Stomach smooth muscle (tissue), 2 donors: ENCODE data around the gene ZNF891.

ENCODE experiments used
- H3K27ac ChIP-seq: one replicate; pipeline ENCODE4 v1.7.0; 2013; ENCODE audit warnings: mild to moderate bottlenecking, low read length, inconsistent platforms
- H3K27me3 ChIP-seq, 2 donors: one replicate each; pipeline ENCODE4 v1.7.0; 2013; ENCODE audit warnings: low read length in 2 of 2; ENCODE audit not compliant: insufficient read depth in 2 of 2, control insufficient read depth in 1 of 2
- H3K36me3 ChIP-seq, 2 donors: one replicate each; pipeline ENCODE4 v1.7.0; 2013; ENCODE audit warnings: low read length in 2 of 2; ENCODE audit not compliant: control insufficient read depth in 2 of 2, insufficient read depth in 2 of 2
- H3K4me1 ChIP-seq: one replicate; pipeline ENCODE4 v1.7.0; 2013; ENCODE audit warnings: low read length; ENCODE audit not compliant: control insufficient read depth, insufficient read depth
- H3K4me3 ChIP-seq, 2 donors: one replicate each; pipeline ENCODE4 v1.7.0; 2013; ENCODE audit warnings: low read length in 2 of 2
- H3K9ac ChIP-seq, 2 donors: one replicate each; pipeline ENCODE4 v1.7.0; 2013; ENCODE audit warnings: low read length in 2 of 2, mild to moderate bottlenecking in 1 of 2
- H3K9me3 ChIP-seq, 2 donors: one replicate each; pipeline ENCODE4 v1.7.0; 2013; ENCODE audit warnings: low read length in 2 of 2; ENCODE audit not compliant: control insufficient read depth in 2 of 2
- donor health status: healthy.
- donor health status: Pancreatic carcinoma.

Gene ZNF891

DNA sequence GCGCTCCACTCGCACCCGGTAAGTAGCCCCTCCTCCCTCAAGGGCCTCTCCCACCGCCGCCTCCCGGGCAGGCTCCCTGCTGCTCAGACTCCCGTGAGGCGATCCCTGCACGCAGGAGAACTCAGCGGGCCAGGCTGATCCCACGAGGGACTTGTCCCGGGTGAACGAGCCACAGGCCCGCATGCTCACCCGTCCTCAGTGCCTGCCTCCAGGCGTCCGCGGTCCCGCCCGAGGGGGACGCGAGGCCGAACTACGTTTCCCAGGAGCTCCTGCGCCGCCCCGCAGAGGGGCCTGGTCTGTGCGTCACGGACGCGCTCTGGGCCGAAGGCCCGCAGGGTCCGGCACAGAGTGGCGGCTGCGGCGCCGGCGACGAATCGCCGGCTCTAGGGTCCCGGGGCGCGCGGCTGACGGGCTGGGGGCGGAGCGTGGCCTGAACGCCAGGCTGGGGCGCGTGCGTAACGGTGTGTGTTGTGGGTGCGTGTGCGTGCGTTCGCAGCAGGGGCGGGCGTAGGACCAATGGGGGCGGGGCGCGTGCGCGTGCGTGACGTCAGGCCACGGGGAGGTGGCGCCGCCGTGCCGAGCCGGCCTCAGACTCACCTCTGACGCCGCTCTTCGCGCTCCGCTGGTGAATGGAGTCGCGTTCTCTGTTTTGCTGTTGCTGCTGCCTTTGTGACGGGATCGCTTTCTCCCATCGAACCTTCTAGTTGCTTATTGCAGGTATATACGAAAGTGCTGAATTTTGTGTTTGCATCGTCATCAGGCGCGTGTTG, at the start of gene ZNF891, which contains the start of gene ZNF10:
TSS of gene ZNF891 (minus strand) at position 237 of the 770 bp plus-strand sequence. CDS start 8,356 bp downstream, outside the sequence.
TSS of gene ZNF10 (plus strand) at position 590 of the 770 bp plus-strand sequence. CDS start 13,866 bp downstream, outside the sequence.
- peaks cover 15 to 16% of the 10 kb centered on the region in 2 donors for H3K36me3 ChIP-seq
- peak within 1 kb of the TSS; percentile 94 for H3K27ac ChIP-seq
- peak within 1 kb of the TSS; percentile 87 to 97 for H3K4me3 ChIP-seq
- H3K9me3 ChIP-seq = peaks cover 27 to 33% of the 10 kb centered on the region in 2 donors
- H3K27me3 ChIP-seq = no peaks in the 10 kb centered on the region
- no peaks in the 10 kb centered on the region for H3K4me1 ChIP-seq
- H3K9ac ChIP-seq = peak within 1 kb of the TSS; percentile 80 to 98

DNA sequence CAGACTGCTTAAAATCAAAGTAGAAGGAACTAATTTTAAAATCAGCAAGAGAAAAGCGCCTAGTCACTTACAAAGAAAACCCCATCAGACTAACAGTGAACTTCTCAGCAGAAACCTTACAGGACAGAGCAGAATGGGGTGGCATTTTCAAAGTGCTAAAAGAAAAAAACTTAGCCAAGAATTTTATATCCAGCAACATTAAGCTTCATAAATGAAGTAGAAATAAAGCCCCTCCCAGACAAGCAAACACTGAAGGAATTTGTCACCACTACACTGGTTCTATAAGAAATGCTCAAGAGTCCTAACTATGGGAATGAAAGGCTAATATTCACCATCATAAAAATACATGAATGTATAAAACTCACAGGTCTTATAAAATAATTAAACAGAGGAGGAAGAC, 44.8 kb upstream of the ZNF891 start:
- H3K27me3 ChIP-seq = no peaks in the 10 kb centered on the region
- H3K27ac ChIP-seq = no peak overlapping the region
- no peak overlapping the region for H3K9ac ChIP-seq
- H3K36me3 ChIP-seq = no peaks in the 10 kb centered on the region
- H3K9me3 ChIP-seq = peaks cover 6 to 15% of the 10 kb centered on the region in 2 donors
- no peak overlapping the region for H3K4me3 ChIP-seq
- H3K4me1 ChIP-seq = no peaks in the 10 kb centered on the region

DNA sequence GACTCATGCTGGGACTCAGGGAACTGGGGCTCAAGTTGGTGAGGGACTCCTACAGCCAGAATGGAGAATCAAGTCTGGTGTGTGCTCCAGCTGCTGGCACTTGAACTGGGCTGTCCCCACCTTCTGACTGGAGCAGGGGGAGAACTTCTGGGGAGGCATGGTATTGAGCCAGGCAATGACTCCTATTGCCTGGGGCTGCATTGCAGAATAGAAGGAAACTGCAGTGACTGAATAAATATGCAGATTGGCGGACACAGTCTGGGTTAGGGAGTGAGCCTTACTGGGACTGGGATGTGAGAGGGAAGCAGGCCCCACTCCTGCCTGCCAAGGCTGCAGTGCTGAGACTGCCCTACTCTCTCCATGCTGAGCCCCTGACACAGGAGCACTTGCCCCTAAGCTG, 42.4 kb upstream of the ZNF891 start:
- Histone ChIP-seq H3K4me3 (no peak overlapping the region), H3K9ac (no peak overlapping the region), H3K4me1 (no peaks in the 10 kb centered on the region), H3K9me3 (peaks cover 6 to 18% of the 10 kb centered on the region in 2 donors), H3K36me3 (no peaks in the 10 kb centered on the region), H3K27ac (no peak overlapping the region), H3K27me3 (no peaks in the 10 kb centered on the region)

DNA sequence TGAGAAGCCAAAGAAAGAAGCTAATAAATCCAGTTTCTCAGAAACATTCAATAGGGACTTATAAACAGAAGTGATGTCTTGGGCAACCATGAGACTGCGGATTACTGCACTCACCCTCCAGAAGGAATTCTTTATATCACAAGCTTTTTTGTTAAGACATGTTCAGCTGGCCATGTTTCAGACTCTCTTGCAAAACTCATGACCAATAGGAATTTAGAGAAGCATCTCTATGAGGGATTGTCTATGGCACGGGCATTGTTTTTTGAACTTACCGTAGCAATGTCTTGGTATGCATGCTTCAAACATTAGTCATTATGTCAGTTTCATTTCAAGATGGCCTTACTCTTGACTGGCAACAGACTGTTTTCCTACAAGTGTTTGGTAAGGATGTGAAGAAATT, 35.7 kb upstream of the ZNF891 start:
- Histone ChIP-seq H3K4me1 (no peaks in the 10 kb centered on the region), H3K9ac (no peak overlapping the region), H3K27me3 (no peaks in the 10 kb centered on the region), H3K9me3 (peaks cover under 1 to 18% of the 10 kb centered on the region in 2 donors), H3K4me3 (no peak overlapping the region), H3K27ac (no peak overlapping the region), H3K36me3 (no peaks in the 10 kb centered on the region)

DNA sequence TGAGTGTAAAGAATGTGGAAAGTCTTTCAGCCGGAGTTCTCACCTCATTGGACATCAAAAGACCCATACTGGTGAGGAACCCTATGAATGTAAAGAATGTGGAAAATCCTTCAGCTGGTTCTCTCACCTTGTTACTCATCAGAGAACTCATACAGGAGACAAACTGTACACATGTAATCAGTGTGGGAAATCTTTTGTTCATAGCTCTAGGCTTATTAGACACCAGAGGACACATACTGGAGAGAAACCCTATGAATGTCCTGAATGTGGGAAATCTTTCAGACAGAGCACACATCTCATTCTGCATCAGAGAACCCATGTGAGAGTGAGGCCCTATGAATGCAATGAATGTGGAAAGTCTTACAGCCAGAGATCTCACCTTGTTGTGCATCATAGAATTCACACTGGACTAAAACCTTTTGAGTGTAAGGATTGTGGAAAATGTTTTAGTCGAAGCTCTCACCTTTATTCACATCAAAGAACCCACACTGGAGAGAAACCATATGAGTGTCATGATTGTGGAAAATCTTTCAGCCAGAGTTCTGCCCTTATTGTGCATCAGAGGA, 26.1 kb upstream of the ZNF891 start:
- H3K9ac ChIP-seq = no peak overlapping the region
- H3K36me3 ChIP-seq = peaks cover 52 to 58% of the 10 kb centered on the region in 2 donors
- H3K4me1 ChIP-seq = no peaks in the 10 kb centered on the region
- H3K9me3 ChIP-seq = peaks cover 48 to 70% of the 10 kb centered on the region in 2 donors
- no peaks in the 10 kb centered on the region for H3K27me3 ChIP-seq
- H3K4me3 ChIP-seq = peak overlapping the region in 1 of 2 donors; percentile 53
- H3K27ac ChIP-seq = no peak overlapping the region

DNA sequence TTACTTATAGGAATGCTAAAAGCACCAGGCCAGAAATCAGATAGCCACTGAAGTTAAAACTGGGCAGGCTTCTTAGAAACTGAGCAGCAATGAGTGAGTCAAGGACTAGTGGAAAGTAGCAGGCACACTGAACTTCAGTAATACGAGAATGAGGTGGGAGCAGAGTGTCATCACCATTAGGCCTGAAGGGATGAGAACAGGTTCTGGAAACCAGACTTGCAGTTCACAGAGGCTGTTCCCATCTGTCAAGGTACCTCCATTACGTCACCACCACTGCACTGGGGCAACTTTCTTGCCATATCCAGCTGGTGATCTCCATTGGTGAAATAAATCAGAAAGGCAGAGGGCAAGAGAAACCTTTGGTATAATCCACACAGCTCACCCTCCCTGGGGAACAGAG, 15.9 kb upstream of the ZNF891 start:
- Histone ChIP-seq H3K27me3 (no peaks in the 10 kb centered on the region), H3K36me3 (peaks cover 41% of the 10 kb centered on the region in 2 donors), H3K4me1 (no peaks in the 10 kb centered on the region), H3K9ac (no peak overlapping the region), H3K27ac (no peak overlapping the region), H3K9me3 (peaks cover 30 to 39% of the 10 kb centered on the region in 2 donors), H3K4me3 (peak overlapping the region in 1 of 2 donors; percentile 7)

DNA sequence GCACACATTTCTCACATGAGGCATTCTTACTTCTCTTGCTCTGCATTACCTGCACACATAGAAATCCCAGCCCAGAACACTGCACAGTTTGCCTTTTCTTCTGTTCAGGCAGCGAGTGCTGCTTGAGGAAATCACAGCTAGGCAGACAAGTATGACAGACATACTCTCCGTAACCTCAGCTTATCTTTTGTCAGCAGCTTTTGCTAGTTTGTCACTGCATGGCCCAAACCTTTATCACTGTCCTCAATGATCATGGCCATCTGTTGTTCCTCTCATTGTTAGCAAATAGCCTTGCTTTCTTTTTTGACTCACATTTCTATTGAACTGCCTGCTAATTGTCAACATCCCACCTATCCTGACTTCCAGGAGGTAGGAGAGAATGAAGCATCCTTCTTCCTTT, 5.7 kb upstream of the ZNF891 start:
- H3K36me3 ChIP-seq = peaks cover 41 to 51% of the 10 kb centered on the region in 2 donors
- H3K27me3 ChIP-seq = no peaks in the 10 kb centered on the region
- no peaks in the 10 kb centered on the region for H3K4me1 ChIP-seq
- no peak overlapping the region for H3K27ac ChIP-seq
- no peak overlapping the region for H3K9ac ChIP-seq
- peak overlapping the region in 1 of 2 donors; percentile 17 for H3K4me3 ChIP-seq
- peaks cover 43 to 51% of the 10 kb centered on the region in 2 donors for H3K9me3 ChIP-seq

DNA sequence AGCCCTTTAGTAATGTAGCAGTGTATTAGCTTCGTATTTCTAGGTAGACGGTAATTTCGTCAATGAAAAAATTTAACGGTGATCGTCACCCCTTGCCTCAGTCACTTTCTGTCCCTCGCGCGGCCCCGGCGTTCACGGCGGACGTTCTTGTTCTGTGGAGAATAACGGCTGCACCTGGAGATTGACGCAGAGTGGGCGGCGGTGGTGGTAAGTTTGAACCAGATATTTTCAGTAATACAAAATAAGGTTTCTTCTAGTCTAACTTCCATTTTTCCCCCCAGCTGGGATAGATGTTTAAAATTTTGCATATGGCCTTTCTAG, 694 bp upstream of the ZNF891 start:
- Histone ChIP-seq H3K9ac (peak overlapping the region; percentile 80 to 98), H3K4me1 (no peaks in the 10 kb centered on the region), H3K9me3 (peaks cover 27 to 28% of the 10 kb centered on the region in 2 donors), H3K27me3 (no peaks in the 10 kb centered on the region), H3K4me3 (peak overlapping the region; percentile 87 to 97), H3K27ac (peak overlapping the region; percentile 94), H3K36me3 (peaks cover 17% of the 10 kb centered on the region in 2 donors)

DNA sequence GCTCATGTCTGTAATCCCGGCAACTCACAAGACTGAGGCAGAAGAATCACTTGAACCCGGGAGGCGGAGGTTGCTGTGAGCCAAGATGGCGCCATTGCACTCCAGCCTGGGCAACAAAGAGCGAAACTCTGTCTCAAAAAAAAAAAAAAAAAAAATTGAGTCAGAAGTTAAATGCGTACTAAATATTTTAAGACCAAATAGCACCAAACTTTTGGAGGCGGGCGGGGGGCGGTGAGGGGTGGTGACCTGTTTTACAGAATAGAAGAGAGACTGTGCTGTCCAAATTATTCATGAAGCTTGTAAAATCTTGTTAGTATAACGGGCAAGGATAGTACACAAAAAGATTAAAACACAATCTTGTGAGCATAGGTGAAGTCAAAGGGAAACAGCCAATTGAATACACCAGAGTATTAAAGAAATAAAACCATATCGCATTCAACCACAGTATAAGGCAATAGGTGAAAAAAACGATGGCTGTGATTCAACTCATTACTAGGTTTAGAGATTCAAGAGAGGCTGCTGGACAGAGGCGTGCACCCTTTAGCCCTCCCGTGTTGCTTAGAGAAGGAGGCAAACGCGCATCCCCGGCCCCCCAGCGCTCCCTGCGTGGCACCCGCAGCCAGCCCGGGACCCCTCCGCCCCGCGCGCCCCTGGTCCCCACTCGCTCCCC, 571 bp downstream of the ZNF891 start:
- Histone ChIP-seq H3K9me3 (peaks cover 27 to 35% of the 10 kb centered on the region in 2 donors), H3K4me1 (no peaks in the 10 kb centered on the region), H3K27ac (peak overlapping the region; percentile 94), H3K27me3 (no peaks in the 10 kb centered on the region), H3K4me3 (peak overlapping the region; percentile 87 to 97), H3K9ac (peak overlapping the region; percentile 80 to 98), H3K36me3 (peaks cover 10% of the 10 kb centered on the region in 2 donors)

DNA sequence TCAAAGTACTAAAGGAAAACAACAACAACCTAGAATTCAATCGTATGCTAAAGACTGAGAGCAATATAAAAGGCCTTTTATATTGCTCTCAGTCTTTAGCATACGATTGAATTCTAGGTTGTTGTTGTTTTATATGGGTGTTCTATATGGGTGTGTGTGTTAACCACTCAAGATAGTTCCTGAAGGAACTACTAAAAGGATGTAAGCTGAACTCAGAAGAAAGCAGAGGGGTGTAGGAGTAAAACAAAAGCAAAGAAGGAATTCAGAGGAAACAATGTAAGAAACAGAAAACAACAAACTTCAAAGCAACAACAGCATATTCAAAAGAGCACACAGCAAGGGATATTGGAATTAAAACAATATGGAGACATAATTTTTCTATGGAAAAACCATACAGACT, 5.4 kb downstream of the ZNF891 start:
- Histone ChIP-seq H3K9me3 (peaks cover 47 to 70% of the 10 kb centered on the region in 2 donors), H3K9ac (no peak overlapping the region), H3K27ac (no peak overlapping the region), H3K36me3 (peaks cover 21 to 40% of the 10 kb centered on the region in 2 donors), H3K4me1 (no peaks in the 10 kb centered on the region), H3K27me3 (no peaks in the 10 kb centered on the region), H3K4me3 (no peak overlapping the region)
